ENCODE data around the gene GOLGA6L7.
"Not testable (repeated sequence)": the region's sequence is repeated elsewhere in the genome, so short reads cannot be mapped to it uniquely, and the experiment has no call there.

GOLGA6L7 gene

DNA sequence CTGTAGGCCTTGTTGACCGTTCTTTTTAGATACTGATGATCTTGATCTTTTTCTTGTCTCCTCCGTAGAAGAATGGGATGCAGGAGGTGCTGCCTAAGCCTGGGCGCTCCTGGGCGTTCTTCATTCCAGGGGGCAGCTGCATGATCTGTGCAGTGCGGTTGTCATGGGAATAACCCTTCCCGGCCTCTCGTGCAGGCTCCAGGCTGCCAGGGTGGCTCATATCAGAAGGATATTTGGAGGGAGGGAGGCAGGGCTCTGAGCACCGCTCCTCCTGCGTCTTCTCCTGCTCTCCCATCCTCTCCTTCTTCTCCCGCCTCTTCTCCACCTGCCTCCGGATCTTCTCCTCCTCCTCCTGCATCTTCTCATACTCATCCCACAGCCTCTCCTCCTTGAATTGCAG, 6.2 kb downstream of the GOLGA6L7 start:
- DNase-seq = not testable (repeated sequence)

DNA sequence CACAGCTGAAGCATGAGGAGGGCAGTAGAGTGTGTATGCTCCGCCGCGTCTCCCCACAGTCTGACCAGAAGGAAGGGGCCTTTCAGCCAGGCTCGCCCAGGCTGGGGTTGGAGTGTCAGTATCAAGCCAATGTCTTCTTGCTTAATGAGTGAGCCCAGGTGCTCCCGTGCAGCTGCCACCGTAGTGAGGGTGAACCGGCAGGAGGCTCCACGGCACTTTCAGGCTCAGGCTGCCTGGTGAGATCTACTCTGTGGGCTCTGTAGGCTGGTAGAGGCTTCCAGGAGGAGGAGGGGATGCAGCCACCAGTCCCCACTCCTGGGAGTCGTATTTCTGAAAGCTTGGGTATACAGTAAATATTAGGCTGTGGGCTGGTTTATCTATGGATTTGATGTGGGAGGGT, 8.2 kb downstream of the GOLGA6L7 start:
- not testable (repeated sequence) for DNase-seq

DNA sequence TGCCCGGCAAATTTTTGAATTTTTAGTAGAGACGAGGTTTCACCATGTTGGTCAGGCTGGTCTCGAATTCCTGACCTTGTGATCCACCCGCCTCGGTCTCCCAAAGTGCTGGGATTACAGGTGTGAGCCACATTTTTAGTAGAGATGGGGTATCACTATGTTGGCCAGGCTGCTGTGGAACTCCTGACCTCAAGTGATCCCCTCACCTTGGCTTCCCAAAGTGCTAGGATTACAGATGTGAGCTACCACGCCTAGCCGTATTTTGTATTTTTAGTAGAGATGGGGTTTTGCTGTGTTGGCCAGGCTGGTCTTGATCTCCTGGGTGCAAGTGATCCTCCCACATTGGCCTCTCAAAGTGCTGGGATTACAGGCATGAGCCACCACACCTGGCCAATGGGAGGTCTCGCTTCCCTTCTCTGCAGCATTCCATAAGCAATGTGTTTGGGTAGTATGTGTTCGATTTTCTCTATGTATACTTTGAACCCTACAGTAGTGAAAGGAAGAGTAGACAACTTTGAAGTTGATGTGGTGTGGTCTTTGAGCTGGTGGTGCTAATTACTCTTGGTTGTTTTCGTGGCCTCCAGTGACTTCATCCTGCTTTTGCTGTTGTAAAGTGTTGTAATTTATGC, 13.4 kb downstream of the GOLGA6L7 start:
- DNase-seq = not testable (repeated sequence)

DNA sequence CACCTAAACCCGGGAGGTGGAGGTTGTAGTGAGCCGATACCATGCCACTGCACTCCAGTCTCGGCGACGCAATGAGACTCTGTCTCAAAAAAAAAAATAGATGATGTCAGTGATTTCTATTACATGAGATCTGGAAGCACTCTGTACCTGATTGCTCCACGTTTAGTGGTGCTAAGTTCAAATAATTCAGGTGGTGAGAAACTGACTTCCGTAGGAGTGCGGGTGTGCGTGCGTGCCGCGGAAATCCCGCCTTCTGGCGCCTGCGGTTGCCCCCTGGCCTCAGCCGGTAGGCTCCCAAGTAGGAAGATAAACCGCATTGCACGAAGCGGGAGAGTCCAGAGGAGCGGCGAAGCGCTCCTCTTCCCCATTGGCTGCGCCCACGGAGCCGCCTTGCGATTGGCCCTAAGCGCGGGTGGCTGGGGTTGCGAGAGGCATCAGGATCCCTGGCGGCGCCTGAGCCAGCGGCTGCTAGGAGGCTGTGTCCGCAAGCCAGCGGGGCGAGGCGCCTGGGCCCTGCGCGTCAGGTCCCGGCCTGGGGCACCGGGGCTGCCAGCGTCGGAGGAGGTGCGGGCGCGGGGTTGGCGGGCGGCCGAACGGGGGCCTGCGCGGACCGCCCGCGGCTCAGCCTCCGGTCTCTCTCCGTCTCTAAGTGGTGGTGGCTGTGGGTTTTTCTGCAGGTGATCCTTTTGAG, 16.4 kb downstream of the GOLGA6L7 start:
- peak; percentile 37 to 49 for DNase-seq

DNA sequence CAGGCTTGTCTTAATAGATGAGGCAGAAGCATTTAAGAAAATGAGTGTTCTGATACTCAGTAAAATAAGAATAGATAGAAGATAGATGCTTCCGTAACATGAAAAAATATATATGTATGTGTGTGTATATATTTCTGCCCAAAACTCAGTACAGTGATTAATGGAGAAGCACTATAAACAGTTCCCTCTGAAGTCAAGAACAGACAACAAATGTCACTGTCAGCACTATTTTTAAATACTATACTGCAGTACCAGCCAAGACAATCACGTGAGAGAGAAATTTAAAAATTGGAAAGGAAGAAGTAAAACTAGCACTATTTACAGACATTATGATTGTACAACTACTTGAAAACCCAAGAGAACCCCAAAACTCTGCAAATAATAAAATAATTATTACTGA, 27.0 kb downstream of the GOLGA6L7 start:
- DNase-seq = not testable (repeated sequence)

DNA sequence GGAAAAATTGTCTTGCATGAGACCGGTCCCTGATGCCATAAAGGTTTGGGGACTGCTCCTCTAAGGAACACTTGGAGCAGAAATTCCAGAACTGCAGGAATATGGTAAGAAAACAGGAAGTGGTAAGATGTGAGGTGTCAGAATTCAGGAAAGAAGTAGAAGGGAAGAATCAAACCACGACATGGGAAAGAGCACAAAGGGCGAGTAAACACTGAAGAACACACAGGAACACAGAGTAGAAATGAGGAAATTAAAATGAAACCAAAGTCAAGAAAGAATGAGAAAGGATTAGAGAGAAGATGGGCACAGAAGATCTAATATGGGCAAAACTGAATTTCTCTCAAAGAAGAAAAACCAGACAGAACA, 28.5 kb downstream of the GOLGA6L7 start:
- DNase-seq = not testable (repeated sequence)

DNA sequence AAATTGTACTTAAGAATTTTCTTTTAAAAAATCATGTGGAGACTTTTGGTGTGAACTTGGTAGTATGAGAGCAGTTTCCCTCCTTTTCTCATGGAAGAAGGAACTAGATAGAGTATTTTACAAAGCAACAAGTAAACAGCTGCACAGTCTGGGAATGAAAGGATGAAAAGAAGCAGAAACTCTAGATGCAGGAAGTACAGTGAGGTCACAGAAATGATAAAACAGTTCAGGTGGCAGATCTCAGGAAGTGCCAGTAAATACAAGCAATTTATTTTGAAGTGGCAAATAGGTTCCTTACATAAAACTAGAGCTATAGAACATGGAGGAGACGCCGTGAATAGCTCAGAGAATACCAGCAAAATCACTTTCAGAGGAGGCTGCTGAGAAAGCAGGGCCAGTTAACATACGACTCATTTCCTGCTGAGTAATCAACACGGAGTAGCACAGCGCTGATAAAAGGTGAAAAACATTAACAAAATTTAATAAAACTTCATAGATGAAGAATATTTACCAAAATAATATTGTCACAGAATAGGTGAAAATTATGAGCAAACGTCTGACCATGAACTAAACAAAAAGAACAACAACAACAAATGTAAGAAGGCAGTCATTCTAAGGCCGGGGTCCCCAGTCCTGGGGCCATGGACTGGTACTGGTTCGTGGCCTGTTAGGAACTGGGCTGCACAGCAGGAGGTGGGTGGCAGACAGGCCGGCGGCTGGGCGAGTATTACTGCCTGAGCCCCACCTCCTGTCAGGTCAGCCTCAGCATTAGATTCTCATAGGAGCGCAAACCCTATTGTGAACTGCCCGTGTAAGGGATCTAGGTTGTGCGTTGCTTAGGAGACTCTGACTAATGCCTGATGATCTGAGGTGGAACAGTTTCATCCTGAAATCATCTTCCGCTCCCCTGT, 29.2 kb downstream of the GOLGA6L7 start:
- not testable (repeated sequence) for DNase-seq

DNA sequence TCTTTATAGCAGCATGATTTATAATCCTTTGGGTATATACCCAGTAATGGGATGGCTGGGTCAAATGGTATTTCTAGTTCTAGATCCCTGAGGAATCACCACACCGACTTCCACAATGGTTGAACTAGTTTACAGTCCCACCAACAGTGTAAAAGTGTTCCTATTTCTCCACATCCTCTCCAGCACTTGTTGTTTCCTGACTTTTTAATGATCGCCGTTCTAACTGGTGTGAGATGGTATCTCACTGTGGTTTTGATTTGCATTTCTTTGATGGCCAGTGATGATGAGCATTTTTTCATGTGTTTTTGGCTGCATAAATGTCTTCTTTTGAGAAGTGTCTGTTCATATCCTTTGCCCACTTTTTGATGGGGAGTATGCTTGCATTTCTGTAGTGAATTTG, 30.3 kb downstream of the GOLGA6L7 start:
- not testable (repeated sequence) for DNase-seq

DNA sequence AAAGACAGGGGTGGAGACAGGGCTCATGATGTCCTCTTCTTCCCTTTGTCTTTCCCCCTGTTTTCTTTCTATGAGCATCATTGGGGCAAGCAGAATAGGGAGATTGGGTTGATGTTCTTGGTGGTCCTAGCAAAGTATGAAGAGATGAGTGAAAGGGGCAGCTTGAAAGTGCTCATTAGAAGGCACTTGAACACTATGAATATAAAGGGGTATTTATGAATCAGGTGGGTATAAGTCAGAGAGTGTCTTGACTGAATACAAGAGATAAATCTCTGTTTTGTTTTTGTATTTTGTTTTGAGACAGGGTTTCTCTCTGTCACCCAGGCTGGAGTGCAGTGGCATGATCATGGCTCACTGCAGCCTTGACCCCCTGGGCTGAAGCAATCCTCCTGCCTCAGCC, 34.4 kb downstream of the GOLGA6L7 start:
- DNase-seq = not testable (repeated sequence)

DNA sequence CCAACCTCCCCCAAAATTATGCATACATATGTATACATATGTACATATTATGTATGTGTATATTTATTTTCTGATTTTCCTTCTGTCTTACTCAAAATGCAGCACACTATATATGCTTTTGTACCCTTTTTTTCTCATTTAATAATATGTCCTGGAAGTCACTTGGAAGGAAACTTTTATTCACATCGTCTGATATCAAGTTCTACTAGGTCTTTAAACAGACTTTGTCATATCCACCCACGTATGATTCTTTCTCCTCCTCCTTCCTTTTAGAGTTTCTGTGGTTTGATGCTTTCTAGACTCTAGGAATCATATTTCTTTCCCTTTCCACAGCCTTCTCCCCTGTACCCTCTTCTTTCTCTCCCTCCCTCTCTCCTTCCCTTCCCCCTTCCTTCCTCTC, 35.1 kb downstream of the GOLGA6L7 start:
- DNase-seq = not testable (repeated sequence)

DNA sequence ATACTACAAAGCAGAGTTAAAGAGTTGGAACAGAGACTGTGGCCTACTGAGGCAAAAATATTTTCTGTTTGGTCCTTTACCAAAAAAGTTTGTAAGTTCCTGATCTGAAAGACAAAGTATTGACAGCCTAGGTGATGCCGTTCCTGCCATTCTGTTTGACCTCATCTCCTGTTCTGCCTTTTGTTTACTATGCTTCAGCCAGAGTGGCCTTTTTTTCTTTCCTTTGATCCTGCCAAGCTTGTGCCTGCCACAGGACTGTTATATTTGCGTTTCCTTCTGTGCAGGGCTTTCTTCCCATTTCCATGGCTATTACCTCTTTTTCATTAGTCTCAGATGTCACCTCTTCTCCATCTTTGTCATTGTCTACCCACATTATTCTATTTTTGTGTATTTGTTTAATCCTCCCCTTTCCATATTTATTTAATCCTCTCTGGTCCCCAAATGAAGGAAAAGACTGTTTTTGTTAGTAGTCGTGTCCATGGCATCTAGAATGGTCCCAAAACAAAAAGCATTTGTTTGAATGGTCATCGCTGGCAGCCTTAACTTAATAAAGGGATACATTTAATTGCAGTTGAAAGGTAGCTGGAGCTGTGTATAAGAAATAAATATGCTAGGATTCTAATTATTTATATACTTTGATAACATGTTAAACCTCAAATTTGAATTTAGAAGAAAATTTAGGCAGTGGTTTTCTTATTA, 36.4 kb downstream of the GOLGA6L7 start:
- not testable (repeated sequence) for DNase-seq

DNA sequence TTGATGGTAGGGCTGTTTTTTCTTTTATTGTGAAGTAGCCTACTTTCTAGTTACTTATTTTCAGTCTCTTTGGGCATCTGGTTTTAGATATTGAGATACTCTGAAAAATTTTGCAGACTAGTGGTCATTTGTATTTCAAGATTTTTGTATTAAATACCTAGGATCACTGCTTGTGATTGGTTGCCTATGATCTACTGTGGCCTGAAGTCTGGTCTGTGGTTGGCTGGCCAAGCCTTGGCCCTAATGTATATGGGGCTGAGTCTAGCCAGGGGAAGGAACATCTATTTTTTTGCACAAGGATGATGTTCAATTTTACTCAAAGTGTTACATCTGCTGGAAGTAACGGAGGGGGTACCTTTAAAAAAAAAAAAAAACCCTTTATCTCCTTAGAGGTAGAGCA, 38.0 kb downstream of the GOLGA6L7 start:
- not testable (repeated sequence) for DNase-seq

DNA sequence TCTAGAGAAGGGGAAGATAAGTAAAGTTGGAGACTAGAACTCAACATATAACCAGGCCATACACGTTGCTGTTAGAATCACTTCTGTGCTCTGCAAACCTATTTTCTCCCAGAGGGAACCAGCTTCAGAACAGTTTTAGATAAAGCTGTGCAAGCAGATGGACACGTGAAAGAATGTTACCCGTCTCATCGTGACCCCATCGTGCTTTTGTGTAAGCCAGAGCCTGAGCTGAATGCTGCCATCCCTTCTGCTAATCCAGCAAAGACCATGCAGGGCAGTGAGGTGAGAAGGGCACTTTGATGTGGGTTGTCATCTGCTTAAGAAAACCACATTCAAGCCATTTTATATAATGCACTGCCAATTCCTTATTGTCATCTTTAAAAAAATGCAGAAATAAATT, 40.3 kb downstream of the GOLGA6L7 start:
- DNase-seq = not testable (repeated sequence)

DNA sequence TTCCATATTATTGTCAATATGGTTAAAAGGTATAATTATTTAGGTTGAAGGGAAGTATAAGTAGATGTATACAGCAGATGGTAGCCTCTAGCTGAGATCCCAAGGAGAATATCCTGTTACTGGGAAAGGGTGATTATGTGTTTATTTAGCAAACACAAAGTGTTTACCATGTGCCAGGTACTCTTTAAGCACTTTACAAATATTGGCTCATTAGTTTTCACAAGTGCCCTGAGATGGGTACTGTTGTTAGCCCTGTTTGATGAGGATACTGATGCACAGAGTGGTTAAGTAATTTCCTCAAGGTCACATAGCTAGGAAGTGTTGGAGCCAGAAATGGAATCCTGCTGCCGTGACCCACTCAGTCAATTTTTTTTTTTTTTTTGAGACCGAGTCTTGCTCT, 48.1 kb downstream of the GOLGA6L7 start:
- DNase-seq = peak in 1 of 2 experiments; percentile 24

DNA sequence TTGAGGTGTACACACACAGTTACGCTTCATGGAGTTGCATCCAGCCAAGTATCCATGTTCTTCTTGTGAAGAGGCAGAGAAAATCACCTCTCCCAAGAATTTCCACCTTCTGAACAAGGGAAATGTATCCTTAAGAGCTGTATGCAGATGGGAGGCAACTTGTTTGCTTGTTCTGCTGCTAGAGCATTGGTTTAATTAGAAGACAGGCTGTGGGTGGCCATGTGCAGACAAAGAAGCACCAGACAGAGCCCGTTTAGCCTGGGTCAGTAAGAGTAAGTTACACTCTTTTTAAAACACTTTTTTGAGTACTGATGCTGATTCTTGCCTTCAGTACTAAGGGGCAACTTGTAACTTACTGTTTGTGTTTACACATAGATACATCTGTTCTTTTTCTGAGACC, 50.2 kb downstream of the GOLGA6L7 start:
- DNase-seq = not testable (repeated sequence)

DNA sequence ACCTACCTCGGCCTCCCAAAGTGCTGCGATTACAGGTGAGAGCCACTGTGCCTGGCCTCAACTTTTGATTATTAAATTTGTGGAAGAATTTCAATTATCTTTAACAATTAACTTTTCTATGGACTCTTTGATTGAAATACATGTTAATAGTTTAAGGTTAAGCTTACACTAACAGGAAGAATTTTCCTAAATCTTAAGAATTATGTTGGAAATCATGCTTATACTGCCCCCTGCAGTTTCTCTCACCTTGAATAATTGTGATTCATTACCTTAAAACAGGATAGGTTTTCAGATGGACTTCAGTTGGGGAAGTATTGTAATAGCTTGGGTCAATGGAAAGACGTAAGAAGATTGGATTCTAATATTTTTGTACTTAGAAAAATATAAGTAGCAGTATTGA, 54.2 kb downstream of the GOLGA6L7 start:
- DNase-seq = not testable (repeated sequence)

Measured in NCI-H1930 (cell line).